Liver (tissue), 9 donors: Measurements from ENCODE around the gene STXBP6. TPM values are rescaled to one million over a fixed set of nuclear protein-coding genes. Genes with fewer than 3 reads are reported as not detected.

Experiments
- DNase-seq: peaks from one replicate; pipeline ENCODE4 v3.0.0-alpha.2; 2017; ENCODE audit warnings: low spot score
- H3K27ac ChIP-seq, 2 donors: one replicate each; pipeline ENCODE4 v1.7.0; 2013; ENCODE audit warnings: inconsistent platforms in 2 of 2, low read length in 2 of 2, control low read depth in 1 of 2, low read depth in 1 of 2, mild to moderate bottlenecking in 1 of 2
- H3K27me3 ChIP-seq, 4 donors: one replicate each; pipeline versions ENCODE4 v1.6.1 to v1.7.0; 2013; ENCODE audit warnings: low read length in 3 of 4, inconsistent platforms in 1 of 4, mild to moderate bottlenecking in 1 of 4, moderate library complexity in 1 of 4; ENCODE audit not compliant: control insufficient read depth in 4 of 4, insufficient read depth in 4 of 4
- H3K36me3 ChIP-seq, 4 donors: one replicate each; pipeline versions ENCODE4 v1.6.1 to v1.7.0; 2013; ENCODE audit warnings: low read length in 3 of 4, mild to moderate bottlenecking in 3 of 4, low read depth in 1 of 4, moderate library complexity in 1 of 4; ENCODE audit not compliant: control insufficient read depth in 4 of 4, insufficient read depth in 3 of 4
- H3K4me1 ChIP-seq, 4 donors: one replicate each; pipeline versions ENCODE4 v1.6.1 to v1.7.0; 2013; ENCODE audit warnings: low read length in 3 of 4, mild to moderate bottlenecking in 3 of 4, moderate library complexity in 1 of 4; ENCODE audit not compliant: control insufficient read depth in 4 of 4, insufficient read depth in 4 of 4
- H3K4me3 ChIP-seq, 3 donors: one replicate each; pipeline versions ENCODE4 v1.6.1 to v1.7.0; 2013; ENCODE audit warnings: low read length in 3 of 3, control low read depth in 1 of 3, low read depth in 1 of 3, mild to moderate bottlenecking in 1 of 3
- H3K9ac ChIP-seq, 2 donors: one replicate each; pipeline ENCODE4 v1.7.0; 2013; ENCODE audit warnings: low read length in 2 of 2, mild to moderate bottlenecking in 2 of 2, moderate library complexity in 2 of 2, control low read depth in 1 of 2, low read depth in 1 of 2
- H3K9me3 ChIP-seq, 4 donors: one replicate each; pipeline versions ENCODE4 v1.6.1 to v1.7.0; 2013; ENCODE audit warnings: low read length in 3 of 4; ENCODE audit not compliant: control insufficient read depth in 4 of 4
- ATF3 ChIP-seq: IDR thresholded peaks from 2 replicates; pipeline ENCODE4 v1.6.1; 2016; ENCODE audit warnings: antibody characterized with exemption
- EGR1 ChIP-seq, 2 donors: IDR thresholded peaks; 2 replicates each; pipeline ENCODE4 v1.6.1; 2016 to 2018; ENCODE audit warnings: antibody characterized with exemption in 2 of 2, low read depth in 2 of 2
- FOXA1 ChIP-seq: IDR thresholded peaks from 2 replicates; pipeline ENCODE4 v1.6.1; 2016; ENCODE audit warnings: antibody characterized with exemption
- FOXA2 ChIP-seq: IDR thresholded peaks from 2 replicates; pipeline ENCODE4 v1.6.1; 2016; ENCODE audit warnings: antibody characterized with exemption
- GABPA ChIP-seq, 2 donors: IDR thresholded peaks in 1 of 2; conservative IDR thresholded peaks in 1 of 2; 2 replicates each; pipeline ENCODE4 v1.6.1; 2016; ENCODE audit warnings: antibody characterized with exemption in 2 of 2, mild to moderate bottlenecking in 1 of 2, moderate library complexity in 1 of 2
- HNF4A ChIP-seq, 2 donors: conservative IDR thresholded peaks; 2 replicates each; pipeline ENCODE4 v1.6.1; 2016; ENCODE audit warnings: antibody characterized with exemption in 2 of 2, mild to moderate bottlenecking in 2 of 2
- HNF4G ChIP-seq: IDR thresholded peaks from 2 replicates; pipeline ENCODE4 v1.6.1; 2016; ENCODE audit warnings: antibody characterized with exemption
- JUND ChIP-seq, 2 donors: IDR thresholded peaks; 2 replicates each; pipeline ENCODE4 v1.6.1; 2016; ENCODE audit warnings: antibody characterized with exemption in 2 of 2
- MAX ChIP-seq: IDR thresholded peaks from 2 replicates; pipeline ENCODE4 v1.6.1; 2016; ENCODE audit warnings: antibody characterized with exemption
- NR2F2 ChIP-seq: IDR thresholded peaks from 2 replicates; pipeline ENCODE4 v1.6.1; 2016; ENCODE audit warnings: antibody characterized with exemption
- RAD21 ChIP-seq, 2 donors: IDR thresholded peaks; 2 replicates each; pipeline ENCODE4 v1.6.1; 2016; ENCODE audit warnings: antibody characterized with exemption in 2 of 2, mild to moderate bottlenecking in 2 of 2
- REST ChIP-seq: IDR thresholded peaks from 2 replicates; pipeline ENCODE4 v1.6.1; 2016; ENCODE audit warnings: antibody characterized with exemption, mild to moderate bottlenecking
- RXRA ChIP-seq, 2 donors: IDR thresholded peaks; 2 replicates each; pipeline ENCODE4 v1.6.1; 2017 to 2018; ENCODE audit warnings: antibody characterized with exemption in 2 of 2, mild to moderate bottlenecking in 1 of 2
- SP1 ChIP-seq: IDR thresholded peaks from 2 replicates; pipeline ENCODE4 v1.6.1; 2018; ENCODE audit warnings: antibody characterized with exemption, mild to moderate bottlenecking
- TAF1 ChIP-seq: conservative IDR thresholded peaks from 2 replicates; pipeline ENCODE4 v1.6.1; 2016; ENCODE audit warnings: antibody characterized with exemption, mild to moderate bottlenecking
- YY1 ChIP-seq: IDR thresholded peaks from 2 replicates; pipeline ENCODE4 v1.6.1; 2016; ENCODE audit warnings: antibody characterized with exemption, mild to moderate bottlenecking
- WGBS: extraction: QIAGEN DNeasy Blood & Tissue Kit; methylation state at CpG from one replicate; pipeline ENCODE4 v1.1.7; 2013; 5-methylcytosine and 5-hydroxymethylcytosine counted together
- polyA plus RNA-seq, 2 donors: library from polyadenylated mRNA; stranded (reverse) in 1 of 2; unstranded in 1 of 2; fragments of 200-250 nt in 1 of 2; fragments of >200 nt in 1 of 2; fragmentation: Nextera tagmentation in 1 of 2; extraction: Ambion mirVana in 1 of 2; gene quantifications; one replicate each; pipeline versions ENCODE4 v1.2.1 to v1.2.3, GENCODE V29; 2013 to 2015
- total RNA-seq, 2 donors: library from RNA; depleted of rRNA; stranded (reverse); fragments of >200 nt; gene quantifications; one replicate each; pipeline ENCODE4 v1.2.3, GENCODE V29; 2014
- donor health status: healthy.
- donor health status: healthy.
- donor health status: healthy.
- donor health status: healthy.
- donor health status: healthy.

The STXBP6 gene
- total and polyA plus RNA-seq, 4 donors = 1.4 to 3.8 (median 1.8) TPM

- H3K27me3 ChIP-seq = no peaks in the 10 kb centered on the region
- H3K4me3 ChIP-seq = no peak overlapping the region
- H3K36me3 ChIP-seq = no peaks in the 10 kb centered on the region
- peaks cover 0 to 5% (median 0%) of the 10 kb centered on the region in 4 donors for H3K4me1 ChIP-seq
- no peak overlapping the region for H3K27ac ChIP-seq
- 81% methylated on average over 7 of the region's 7 CpGs for WGBS
- DNase-seq = no peak
- H3K9ac ChIP-seq = no peak overlapping the region
- TF ChIP-seq GABPA (IDR thresholded peaks at IDR 0.05 in 1 of 2, conservative IDR thresholded peaks at IDR 0.05 in 1 of 2) (no peak), REST (no peak), JUND (IDR thresholded peaks at IDR 0.05) (no peak), MAX (no peak), SP1 (no peak), HNF4A (conservative IDR thresholded peaks at IDR 0.05) (no peak), ATF3 (no peak), EGR1 (IDR thresholded peaks at IDR 0.05; ENCODE audit: low read depth in 2 of 2) (no peak), RAD21 (IDR thresholded peaks at IDR 0.05) (no peak), HNF4G (no peak), TAF1 (no peak), YY1 (no peak), FOXA1 (no peak), FOXA2 (no peak), NR2F2 (no peak), RXRA (IDR thresholded peaks at IDR 0.05) (no peak)
- H3K9me3 ChIP-seq = no peaks in the 10 kb centered on the region
Observed at GRCh38 chr14:24863968-24864684, 185.8 kb downstream of the STXBP6 start.

GRCh38 chr14:24861083-24861630 is 188.8 kb downstream of the STXBP6 start:
- TF ChIP-seq ATF3 (no peak), NR2F2 (no peak), HNF4G (no peak), RAD21 (IDR thresholded peaks at IDR 0.05) (no peak), EGR1 (IDR thresholded peaks at IDR 0.05; ENCODE audit: low read depth in 2 of 2) (no peak), MAX (no peak), FOXA1 (no peak), REST (no peak), GABPA (IDR thresholded peaks at IDR 0.05 in 1 of 2, conservative IDR thresholded peaks at IDR 0.05 in 1 of 2) (no peak), YY1 (no peak)
- no peak overlapping the region for H3K4me3 ChIP-seq
- H3K36me3 ChIP-seq = no peaks in the 10 kb centered on the region
- H3K27me3 ChIP-seq = no peaks in the 10 kb centered on the region
- no peaks in the 10 kb centered on the region for H3K9me3 ChIP-seq
- DNase-seq = no peak
- H3K27ac ChIP-seq = no peak overlapping the region
- 82% methylated on average over 4 of the region's 4 CpGs for WGBS
- H3K9ac ChIP-seq = no peak overlapping the region
- H3K4me1 ChIP-seq = peaks cover 0 to 5% (median 0%) of the 10 kb centered on the region in 4 donors
